ENCODE measurements around the gene OR4D2.

The OR4D2 gene

GRCh38 chr17:58219007-58219788, 52.4 kb downstream of the OR4D2 start, which contains the start of gene MKS1:
TSS of gene MKS1 (minus strand) at chr17:58219255. CDS start at chr17:58219230, 25 bp downstream.
- Histone ChIP-seq H3K27ac (peak within 1 kb of the TSS; percentile 76 to 85), H3K4me1 (peaks cover 0 to 12% (median 9%) of the 10 kb centered on the region in 4 donors), H3K27me3 (no peaks in the 10 kb centered on the region), H3K36me3 (peaks cover 0 to 24% (median 20%) of the 10 kb centered on the region in 3 donors), H3K9me3 (no peaks in the 10 kb centered on the region), H3K4me3 (peak within 1 kb of the TSS; percentile 65 to 91)
- TF ChIP-seq CTCF (IDR thresholded peaks at IDR 0.05): peak; percentile 75 to 77
- intact Hi-C loops (cut with DNase I; ENCODE audit: low total_unique reads): no loop called here
- peak; percentile 91 to 96 for DNase-seq

DNA sequence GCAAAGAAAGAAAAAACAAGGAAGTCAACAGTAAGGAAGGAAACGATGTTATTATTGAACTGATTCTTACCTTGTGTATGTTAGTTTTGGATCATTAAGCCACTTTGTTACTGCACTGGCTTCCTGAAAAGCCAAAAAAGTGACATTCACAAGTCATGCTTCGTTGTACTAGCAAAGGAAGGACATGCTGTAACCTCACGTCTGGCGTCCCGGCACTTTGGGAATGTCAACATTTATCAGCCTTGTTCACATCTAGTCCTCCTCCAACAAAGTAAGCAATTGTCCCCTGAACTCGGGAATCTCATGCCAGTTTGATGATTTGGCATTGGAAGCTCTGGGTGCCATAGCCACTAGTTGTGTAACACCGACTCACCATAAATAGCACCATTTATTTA, 53.0 kb downstream of the OR4D2 start:
- H3K9me3 ChIP-seq: no peaks in the 10 kb centered on the region
- H3K4me1 ChIP-seq: peaks cover 0 to 12% (median 9%) of the 10 kb centered on the region in 4 donors
- H3K4me3 ChIP-seq: peak overlapping the region; percentile 65 to 91
- DNase-seq: no peak
- H3K27ac ChIP-seq: peak overlapping the region; percentile 76 to 85
- TF ChIP-seq CTCF (IDR thresholded peaks at IDR 0.05): no peak
- H3K27me3 ChIP-seq: no peaks in the 10 kb centered on the region
- H3K36me3 ChIP-seq: peaks cover 0 to 18% (median 14%) of the 10 kb centered on the region in 3 donors
- intact Hi-C loops (cut with DNase I; ENCODE audit: low total_unique reads): no loop called here

Data from tibial artery (tissue), 4 donors.